Vagina (tissue), 2 donors: ENCODE measurements around the gene PAK1. TPM values are rescaled to one million over a fixed set of nuclear protein-coding genes. Genes with fewer than 3 reads are reported as not detected.
"Not testable (repeated sequence)": the region's sequence is repeated elsewhere in the genome, so short reads cannot be mapped to it uniquely, and the experiment has no call there.

Source experiments
- DNase-seq, 2 donors: peaks; one replicate each; pipeline ENCODE4 v3.0.0-alpha.2; 2017; ENCODE audit errors: extremely low spot score in 2 of 2
- H3K27ac ChIP-seq: fragments of 200-600 bp; sonication (generic); one replicate; pipeline ENCODE4 v1.5.1; 2019
- H3K27me3 ChIP-seq: fragments of 200-600 bp; sonication (generic); one replicate; pipeline ENCODE4 v1.5.1; 2019
- H3K36me3 ChIP-seq, 2 donors: fragments of 200-600 bp; sonication (generic); one replicate each; pipeline ENCODE4 v1.5.1; 2017 to 2019
- H3K4me1 ChIP-seq: fragments of 200-600 bp; sonication (generic); one replicate; pipeline ENCODE4 v1.5.1; 2019
- H3K4me3 ChIP-seq, 2 donors: fragments of 200-600 bp; sonication (generic); 1 replicate in 1 of 2; 2 replicates in 1 of 2; pipeline ENCODE4 v1.5.1; 2016 to 2019
- H3K9me3 ChIP-seq: fragments of 200-600 bp; sonication (generic); one replicate; pipeline ENCODE4 v1.5.1; 2019
- CTCF ChIP-seq, 3 experiments: fragments of 450-650 bp in 2 of 3; fragments of 200-600 bp in 1 of 3; sonication (generic) in 1 of 3; IDR thresholded peaks; one replicate each; pipeline ENCODE4 v1.5.1; 2017 to 2019; ENCODE audit warnings: antibody characterized with exemption in 3 of 3, mild to moderate bottlenecking in 2 of 3, moderate library complexity in 2 of 3
- POLR2A ChIP-seq, 2 donors: fragments of 450-650 bp; IDR thresholded peaks; one replicate each; pipeline ENCODE4 v1.6.1; 2017; ENCODE audit warnings: antibody characterized with exemption in 2 of 2, mild to moderate bottlenecking in 2 of 2, moderate library complexity in 2 of 2
- POLR2AphosphoS5 ChIP-seq, 2 donors: sonication (generic); formaldehyde crosslinking; IDR thresholded peaks; one replicate each; pipeline ENCODE4 v1.9.0; 2017; ENCODE audit warnings: antibody characterized with exemption in 2 of 2, mild to moderate bottlenecking in 2 of 2, low read depth in 1 of 2; ENCODE audit not compliant: insufficient read depth in 1 of 2
- intact Hi-C: fragments of 100-400 bp; cut with DNase I; formaldehyde crosslinking; loops from one replicate; pipeline ENCODE4 v1.15.1; 2023
- total RNA-seq: library from RNA; depleted of rRNA; stranded (reverse); fragments of >200 nt; gene quantifications from one replicate; pipeline ENCODE4 v1.2.3, GENCODE V29; 2016

Gene PAK1
- total RNA-seq, 1 donor from 2014 or later = 43.5 TPM

- Histone ChIP-seq H3K4me3 (no peak overlapping the region), H3K4me1 (peaks cover 12% of the 10 kb centered on the region), H3K9me3 (no peaks in the 10 kb centered on the region), H3K36me3 (no peaks in the 10 kb centered on the region), H3K27me3 (no peaks in the 10 kb centered on the region), H3K27ac (no peak overlapping the region)
- no peak for DNase-seq
- intact Hi-C loops = no loop called here
- TF ChIP-seq POLR2A (IDR thresholded peaks at IDR 0.05) (no peak), POLR2AphosphoS5 (IDR thresholded peaks at IDR 0.05; ENCODE audit: insufficient read depth in 1 of 2, low read depth in 1 of 2) (no peak), CTCF (IDR thresholded peaks at IDR 0.05) (no peak)
Measured at GRCh38 chr11:77501758-77502157, 27.9 kb upstream of the PAK1 start.

- H3K36me3 ChIP-seq = no peaks in the 10 kb centered on the region
- H3K27me3 ChIP-seq = no peaks in the 10 kb centered on the region
- intact Hi-C loops = no loop called here
- peaks cover 2% of the 10 kb centered on the region for H3K4me1 ChIP-seq
- no peak overlapping the region for H3K27ac ChIP-seq
- no peak overlapping the region for H3K4me3 ChIP-seq
- H3K9me3 ChIP-seq = no peaks in the 10 kb centered on the region
- TF ChIP-seq CTCF (IDR thresholded peaks at IDR 0.05) (no peak), POLR2A (IDR thresholded peaks at IDR 0.05) (no peak), POLR2AphosphoS5 (IDR thresholded peaks at IDR 0.05; ENCODE audit: insufficient read depth in 1 of 2, low read depth in 1 of 2) (no peak)
- DNase-seq = no peak
Measured at GRCh38 chr11:77497368-77497767, 23.5 kb upstream of the PAK1 start.

GRCh38 chr11:77495526-77495925 is 21.6 kb upstream of the PAK1 start:
- no peaks in the 10 kb centered on the region for H3K27me3 ChIP-seq
- DNase-seq = no peak
- H3K27ac ChIP-seq = no peak overlapping the region
- no peaks in the 10 kb centered on the region for H3K36me3 ChIP-seq
- H3K4me1 ChIP-seq = no peaks in the 10 kb centered on the region
- H3K9me3 ChIP-seq = no peaks in the 10 kb centered on the region
- intact Hi-C loops = no loop called here
- no peak for TF ChIP-seq CTCF (IDR thresholded peaks at IDR 0.05)
- TF ChIP-seq POLR2AphosphoS5 (IDR thresholded peaks at IDR 0.05; ENCODE audit: insufficient read depth in 1 of 2, low read depth in 1 of 2) = no peak
- no peak for TF ChIP-seq POLR2A (IDR thresholded peaks at IDR 0.05)
- H3K4me3 ChIP-seq = no peak overlapping the region

- H3K4me1 ChIP-seq, H3K9me3 ChIP-seq, intact Hi-C loops, H3K4me3 ChIP-seq, H3K27me3 ChIP-seq, H3K27ac ChIP-seq, DNase-seq, H3K36me3 ChIP-seq: not testable (repeated sequence)
Measured at GRCh38 chr11:77490035-77490434, 16.1 kb upstream of the PAK1 start.

GRCh38 chr11:77487790-77488189 is 13.9 kb upstream of the PAK1 start:
- no peaks in the 10 kb centered on the region for H3K4me1 ChIP-seq
- no peak overlapping the region for H3K27ac ChIP-seq
- no peak for DNase-seq
- H3K36me3 ChIP-seq = no peaks in the 10 kb centered on the region
- H3K27me3 ChIP-seq = no peaks in the 10 kb centered on the region
- H3K4me3 ChIP-seq = no peak overlapping the region
- intact Hi-C loops = no loop called here
- TF ChIP-seq POLR2A (IDR thresholded peaks at IDR 0.05) (no peak), CTCF (IDR thresholded peaks at IDR 0.05) (no peak)
- no peaks in the 10 kb centered on the region for H3K9me3 ChIP-seq
